ENCODE results near the gene IRX5.
A peak's percentile ranks its signal among the peaks of the same experiment; 100 is the strongest.

Gene IRX5

DNA sequence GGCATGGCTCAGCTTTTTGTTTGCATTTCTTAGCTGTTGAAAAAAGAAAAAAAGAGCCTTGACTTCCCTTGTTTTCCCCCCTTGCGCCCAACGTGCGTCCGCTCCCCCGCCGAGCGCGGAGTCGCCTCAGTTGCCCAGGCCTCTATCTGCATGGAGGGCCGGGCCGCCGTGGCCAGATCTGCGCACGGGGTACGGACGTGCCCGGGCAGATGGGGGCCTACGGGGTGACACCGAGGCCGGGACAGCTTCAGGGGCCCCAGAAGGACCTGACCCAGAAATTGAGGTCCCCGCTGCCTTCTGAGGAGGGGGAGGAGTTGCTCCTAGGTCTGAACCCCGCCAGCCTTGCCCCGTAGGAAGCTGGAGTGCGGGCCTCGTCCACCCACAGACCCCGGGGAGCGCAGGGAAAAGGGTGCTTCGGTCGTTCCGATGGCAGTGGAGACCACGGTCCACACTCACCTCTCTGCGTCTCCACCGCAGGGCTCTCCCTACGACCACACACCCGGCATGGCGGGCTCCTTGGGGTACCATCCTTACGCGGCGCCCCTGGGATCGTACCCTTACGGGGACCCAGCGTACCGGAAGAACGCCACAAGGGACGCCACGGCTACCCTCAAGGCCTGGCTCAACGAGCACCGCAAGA is 1.5 kb downstream of the IRX5 start:
- H3K27me3 ChIP-seq (replicated peaks; ENCODE audit: control insufficient read depth, insufficient read depth, low read length), result no peaks in the 10 kb centered on the region

DNA sequence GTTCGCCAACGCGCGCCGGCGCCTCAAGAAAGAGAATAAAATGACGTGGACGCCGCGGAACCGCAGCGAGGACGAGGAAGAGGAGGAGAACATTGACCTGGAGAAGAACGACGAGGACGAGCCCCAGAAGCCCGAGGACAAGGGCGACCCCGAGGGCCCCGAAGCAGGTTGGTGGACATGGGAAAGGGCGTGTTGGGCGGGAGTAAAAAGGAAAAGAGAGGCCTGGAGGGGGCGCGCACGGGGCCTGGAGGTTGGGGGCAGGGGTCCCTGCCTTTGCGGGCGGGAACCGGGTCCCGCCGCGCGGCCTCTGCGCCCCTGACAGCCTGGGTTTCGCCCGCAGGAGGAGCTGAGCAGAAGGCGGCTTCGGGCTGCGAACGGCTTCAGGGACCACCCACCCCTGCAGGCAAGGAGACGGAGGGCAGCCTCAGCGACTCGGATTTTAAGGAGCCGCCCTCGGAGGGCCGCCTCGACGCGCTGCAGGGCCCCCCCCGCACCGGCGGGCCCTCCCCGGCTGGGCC is 2.1 kb downstream of the IRX5 start:
- H3K9ac ChIP-seq (ENCODE audit: low read length), result peak overlapping the region; percentile 93
- DNase-seq (ENCODE audit: low read depth), result no peak
- no peaks in the 10 kb centered on the region for H3K9me3 ChIP-seq (ENCODE audit: control insufficient read depth, low read length)
- H3K4me1 ChIP-seq (ENCODE audit: control insufficient read depth, insufficient read depth, low read length), result peaks cover 11% of the 10 kb centered on the region
- peak overlapping the region; percentile 87 for H3K4me3 ChIP-seq (ENCODE audit: low read length)
- no peaks in the 10 kb centered on the region for H3K27me3 ChIP-seq (replicated peaks; ENCODE audit: control insufficient read depth, insufficient read depth, low read length)
- H3K36me3 ChIP-seq (ENCODE audit: control insufficient read depth, insufficient read depth, low read length, severe bottlenecking), result no peaks in the 10 kb centered on the region

More for the DNA sequence above, 1.5 kb downstream of the IRX5 start:
- H3K36me3 ChIP-seq (ENCODE audit: control insufficient read depth, insufficient read depth, low read length, severe bottlenecking), result no peaks in the 10 kb centered on the region
- DNase-seq (ENCODE audit: low read depth), result no peak
- no peaks in the 10 kb centered on the region for H3K9me3 ChIP-seq (ENCODE audit: control insufficient read depth, low read length)
- H3K4me3 ChIP-seq (ENCODE audit: low read length), result peak overlapping the region; percentile 87
- H3K9ac ChIP-seq (ENCODE audit: low read length), result peak overlapping the region; percentile 93
- peaks cover 9% of the 10 kb centered on the region for H3K4me1 ChIP-seq (ENCODE audit: control insufficient read depth, insufficient read depth, low read length)

DNA sequence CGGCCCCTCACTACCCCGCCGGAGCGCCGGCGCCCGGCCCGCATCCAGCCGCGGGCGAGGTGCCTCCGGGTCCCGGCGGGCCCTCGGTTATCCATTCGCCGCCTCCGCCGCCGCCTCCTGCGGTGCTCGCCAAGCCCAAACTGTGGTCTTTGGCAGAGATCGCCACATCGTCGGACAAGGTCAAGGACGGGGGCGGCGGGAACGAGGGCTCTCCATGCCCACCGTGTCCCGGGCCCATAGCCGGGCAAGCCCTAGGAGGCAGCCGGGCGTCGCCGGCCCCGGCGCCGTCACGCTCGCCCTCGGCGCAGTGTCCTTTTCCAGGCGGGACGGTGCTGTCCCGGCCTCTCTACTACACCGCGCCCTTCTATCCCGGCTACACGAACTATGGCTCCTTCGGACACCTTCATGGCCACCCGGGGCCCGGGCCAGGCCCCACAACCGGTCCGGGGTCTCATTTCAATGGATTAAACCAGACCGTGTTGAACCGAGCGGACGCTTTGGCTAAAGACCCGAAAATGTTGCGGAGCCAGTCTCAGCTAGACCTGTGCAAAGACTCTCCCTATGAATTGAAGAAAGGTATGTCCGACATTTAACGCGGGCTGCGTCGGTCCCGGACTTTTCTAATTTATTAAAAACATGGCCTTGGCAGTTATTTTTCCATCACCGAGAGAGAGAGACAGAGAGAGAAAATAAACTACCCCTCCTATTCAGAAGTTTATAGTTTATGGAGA is 2.8 kb downstream of the IRX5 start:
- peak overlapping the region; percentile 87 for H3K4me3 ChIP-seq (ENCODE audit: low read length)
- DNase-seq (ENCODE audit: low read depth), result no peak

DNA sequence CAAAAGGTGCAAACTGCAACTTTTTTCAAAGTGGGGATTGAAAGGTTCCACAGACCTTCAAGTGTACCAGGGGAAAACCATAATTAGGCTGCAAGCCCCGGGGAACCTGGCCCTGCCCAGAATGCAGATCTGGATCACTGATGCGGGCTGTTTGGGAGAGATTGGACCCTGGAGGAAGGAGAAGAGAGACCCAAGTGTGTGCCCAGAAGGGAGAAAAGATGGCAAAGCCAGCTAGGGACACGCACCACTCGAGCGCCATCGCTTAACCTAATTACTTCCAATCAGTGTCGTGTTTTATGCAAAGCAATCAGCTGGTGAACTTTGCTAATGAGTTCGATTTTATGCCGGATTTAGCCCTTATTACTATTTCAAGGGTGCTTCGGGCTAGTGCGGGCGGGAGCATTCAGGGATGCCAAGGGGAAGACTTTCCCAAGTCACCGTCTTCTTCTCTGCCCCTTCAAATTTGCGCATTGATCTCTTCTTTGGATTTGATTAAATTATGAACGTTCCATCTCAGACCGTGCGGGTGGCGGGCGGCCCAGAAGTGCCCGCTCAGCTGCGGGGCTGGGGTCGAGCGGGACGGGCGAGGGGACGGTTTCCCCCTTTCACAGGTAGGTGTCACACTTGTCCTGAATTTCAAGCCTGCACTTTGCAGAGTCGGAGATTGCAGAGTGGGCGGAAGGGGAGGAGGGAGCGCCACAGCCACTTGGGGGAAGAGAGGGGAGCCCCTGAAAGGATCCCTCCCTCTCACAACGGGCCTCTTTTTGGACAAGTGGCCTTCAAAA is 4.0 kb downstream of the IRX5 start:
- H3K4me1 ChIP-seq (ENCODE audit: control insufficient read depth, insufficient read depth, low read length), result peaks cover 16% of the 10 kb centered on the region
- H3K36me3 ChIP-seq (ENCODE audit: control insufficient read depth, insufficient read depth, low read length, severe bottlenecking), result no peaks in the 10 kb centered on the region
- DNase-seq (ENCODE audit: low read depth), result no peak
- peak overlapping the region; percentile 87 for H3K4me3 ChIP-seq (ENCODE audit: low read length)
- H3K27me3 ChIP-seq (replicated peaks; ENCODE audit: control insufficient read depth, insufficient read depth, low read length), result no peaks in the 10 kb centered on the region
- H3K9ac ChIP-seq (ENCODE audit: low read length), result peak overlapping the region; percentile 93
- H3K9me3 ChIP-seq (ENCODE audit: control insufficient read depth, low read length), result no peaks in the 10 kb centered on the region

More for the DNA sequence above, 2.8 kb downstream of the IRX5 start:
- Histone ChIP-seq H3K9me3 (ENCODE audit: control insufficient read depth, low read length) (no peaks in the 10 kb centered on the region), H3K4me1 (ENCODE audit: control insufficient read depth, insufficient read depth, low read length) (peaks cover 16% of the 10 kb centered on the region), H3K36me3 (ENCODE audit: control insufficient read depth, insufficient read depth, low read length, severe bottlenecking) (no peaks in the 10 kb centered on the region), H3K27me3 (replicated peaks; ENCODE audit: control insufficient read depth, insufficient read depth, low read length) (no peaks in the 10 kb centered on the region), H3K9ac (ENCODE audit: low read length) (peak overlapping the region; percentile 93)

DNA sequence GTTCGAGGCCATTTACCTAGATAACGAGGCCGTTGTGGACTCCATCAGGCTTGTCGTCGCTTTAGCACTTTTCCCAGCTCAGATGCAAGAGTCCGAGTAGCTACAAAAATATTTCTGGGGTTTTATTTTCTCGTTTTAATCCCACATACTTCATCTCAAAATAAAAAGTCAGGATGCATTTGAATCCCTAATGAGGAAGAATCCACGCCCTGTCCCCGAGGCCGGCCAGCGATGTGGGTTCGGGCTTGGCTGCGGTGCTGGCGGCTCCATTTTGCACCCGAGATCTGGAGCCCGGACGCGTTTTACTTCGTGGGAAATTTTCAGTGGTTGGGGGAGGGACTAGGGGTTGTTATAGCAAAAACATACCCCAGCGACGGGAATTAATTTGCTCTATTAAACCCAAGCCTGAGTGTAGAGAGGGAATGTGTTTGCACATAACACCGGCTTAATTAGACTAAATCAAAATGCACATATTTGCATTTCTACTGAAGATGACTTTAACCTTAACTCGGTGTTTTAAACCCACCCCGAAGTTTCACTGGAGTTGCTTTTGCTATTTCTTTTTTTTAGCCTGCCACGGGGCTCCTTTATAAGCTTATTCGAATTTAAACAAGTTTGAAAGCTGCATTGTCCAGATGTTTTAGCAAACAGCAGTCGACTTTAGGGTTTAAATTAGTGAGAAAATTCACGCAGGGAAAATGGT is 4.8 kb downstream of the IRX5 start:
- peaks cover 16% of the 10 kb centered on the region for H3K4me1 ChIP-seq (ENCODE audit: control insufficient read depth, insufficient read depth, low read length)
- no peaks in the 10 kb centered on the region for H3K9me3 ChIP-seq (ENCODE audit: control insufficient read depth, low read length)
- H3K9ac ChIP-seq (ENCODE audit: low read length), result peak overlapping the region; percentile 93
- DNase-seq (ENCODE audit: low read depth), result no peak
- H3K4me3 ChIP-seq (ENCODE audit: low read length), result peak overlapping the region; percentile 87
- no peaks in the 10 kb centered on the region for H3K36me3 ChIP-seq (ENCODE audit: control insufficient read depth, insufficient read depth, low read length, severe bottlenecking)
- H3K27me3 ChIP-seq (replicated peaks; ENCODE audit: control insufficient read depth, insufficient read depth, low read length), result no peaks in the 10 kb centered on the region

DNA sequence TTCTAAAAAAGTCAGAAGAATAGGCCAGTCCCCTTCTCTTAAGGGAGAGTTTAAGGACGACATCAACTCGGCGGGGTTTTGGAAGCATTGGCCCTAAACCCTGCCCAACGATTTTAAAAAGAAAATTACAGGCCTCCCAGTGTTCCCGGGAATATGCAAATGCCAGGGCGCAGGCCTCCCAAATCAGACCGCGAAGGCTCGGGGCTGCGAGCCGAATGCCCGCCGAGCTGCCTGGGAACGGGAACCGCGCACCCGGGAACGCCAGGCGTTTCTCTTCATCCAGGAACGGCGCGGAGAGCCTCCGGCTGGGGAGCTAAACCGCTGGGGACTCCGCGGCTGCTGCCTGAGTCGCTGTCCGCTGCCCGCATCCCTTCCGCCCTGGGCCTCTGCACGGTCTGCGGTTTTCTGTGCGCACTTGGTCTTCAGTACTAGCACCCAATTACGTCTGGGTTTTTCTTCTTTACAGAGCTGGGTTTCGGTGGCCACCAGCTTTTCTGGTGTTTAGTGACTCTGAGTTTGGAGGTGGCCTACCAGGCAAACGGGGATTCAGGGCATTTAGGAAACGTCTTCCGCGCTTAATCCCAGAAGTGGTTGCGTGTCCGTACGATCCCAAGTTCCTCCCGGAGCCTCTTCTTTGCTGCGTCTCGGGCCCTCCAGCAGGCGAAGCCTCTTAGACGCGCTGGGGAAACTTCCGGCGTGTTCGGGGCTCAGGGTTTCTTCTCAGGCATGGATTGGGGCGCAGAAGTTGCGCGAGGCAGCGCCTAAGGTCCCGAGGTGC is 5.7 kb downstream of the IRX5 start:
- DNase-seq (ENCODE audit: low read depth), result no peak
- H3K9me3 ChIP-seq (ENCODE audit: control insufficient read depth, low read length), result no peaks in the 10 kb centered on the region
- H3K9ac ChIP-seq (ENCODE audit: low read length), result peak overlapping the region; percentile 93
- H3K4me1 ChIP-seq (ENCODE audit: control insufficient read depth, insufficient read depth, low read length), result peaks cover 16% of the 10 kb centered on the region
- H3K27me3 ChIP-seq (replicated peaks; ENCODE audit: control insufficient read depth, insufficient read depth, low read length), result no peaks in the 10 kb centered on the region
- H3K36me3 ChIP-seq (ENCODE audit: control insufficient read depth, insufficient read depth, low read length, severe bottlenecking), result no peaks in the 10 kb centered on the region
- peak overlapping the region; percentile 87 for H3K4me3 ChIP-seq (ENCODE audit: low read length)

DNA sequence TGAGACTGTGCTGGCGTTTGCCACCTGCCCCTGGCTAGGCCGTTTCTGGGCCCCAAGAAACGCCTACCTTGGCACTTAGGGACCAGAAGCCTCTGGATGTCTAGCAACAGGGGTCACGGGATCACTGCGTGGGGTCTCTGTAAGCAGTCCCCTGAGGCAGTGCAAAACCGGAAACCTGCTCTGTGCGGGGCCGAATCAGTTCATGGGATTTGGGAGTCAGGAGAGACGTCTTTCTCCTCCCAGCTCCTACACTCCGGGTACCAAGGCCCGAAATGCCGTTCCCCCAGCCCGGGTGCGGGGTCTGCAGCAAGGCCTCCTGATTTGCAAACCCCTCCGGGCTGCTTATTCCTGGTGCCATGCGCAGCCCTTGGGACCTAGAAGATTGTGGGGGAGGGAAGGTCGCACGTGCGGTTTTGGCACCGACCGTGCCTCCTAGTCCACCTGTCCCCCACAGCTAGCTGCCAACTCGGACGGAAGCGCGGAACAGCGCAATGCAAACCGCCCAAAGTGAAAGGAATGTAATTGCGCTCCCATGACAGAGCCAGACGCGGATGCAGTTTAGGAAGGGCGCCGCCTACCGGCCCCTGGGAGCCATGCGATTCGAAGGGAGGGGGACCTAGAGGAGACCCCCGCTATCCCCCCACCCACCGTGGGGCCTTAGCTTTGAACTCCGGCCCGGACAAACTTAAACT is 6.5 kb downstream of the IRX5 start:
- peak; percentile 51 for DNase-seq (ENCODE audit: low read depth)
- peaks cover 16% of the 10 kb centered on the region for H3K4me1 ChIP-seq (ENCODE audit: control insufficient read depth, insufficient read depth, low read length)
- peak overlapping the region; percentile 93 for H3K9ac ChIP-seq (ENCODE audit: low read length)
- H3K9me3 ChIP-seq (ENCODE audit: control insufficient read depth, low read length), result no peaks in the 10 kb centered on the region
- H3K36me3 ChIP-seq (ENCODE audit: control insufficient read depth, insufficient read depth, low read length, severe bottlenecking), result no peaks in the 10 kb centered on the region
- no peaks in the 10 kb centered on the region for H3K27me3 ChIP-seq (replicated peaks; ENCODE audit: control insufficient read depth, insufficient read depth, low read length)
- peak overlapping the region; percentile 87 for H3K4me3 ChIP-seq (ENCODE audit: low read length)

DNA sequence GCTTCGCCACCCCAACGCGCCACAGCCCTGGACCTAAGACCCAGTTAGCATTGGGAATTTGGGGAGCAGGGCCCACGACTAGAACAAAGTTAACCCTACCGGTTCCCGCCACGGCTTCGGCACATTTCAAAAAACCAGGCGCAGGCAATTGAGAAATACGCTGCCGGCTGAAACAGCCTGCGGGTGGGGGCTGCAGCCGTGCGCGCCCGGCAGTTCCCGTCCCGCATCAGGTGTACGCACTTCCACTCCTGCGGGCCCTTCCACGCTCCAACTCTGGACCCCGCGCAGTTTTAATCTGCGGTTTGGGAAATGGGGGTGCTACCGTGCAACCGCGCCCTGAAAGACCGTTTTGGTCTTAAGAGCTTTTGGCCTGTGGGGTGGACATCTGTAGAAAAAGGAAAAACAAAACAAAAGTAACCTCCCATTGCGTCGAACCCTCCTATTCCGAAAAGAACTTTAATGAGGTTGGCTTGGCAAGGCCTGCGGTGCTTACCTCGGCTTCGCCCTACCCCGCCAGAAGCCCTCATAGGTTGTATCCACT is 7.1 kb downstream of the IRX5 start:
- Histone ChIP-seq H3K27me3 (replicated peaks; ENCODE audit: control insufficient read depth, insufficient read depth, low read length) (no peaks in the 10 kb centered on the region), H3K4me3 (ENCODE audit: low read length) (peak overlapping the region; percentile 87), H3K9me3 (ENCODE audit: control insufficient read depth, low read length) (no peaks in the 10 kb centered on the region), H3K4me1 (ENCODE audit: control insufficient read depth, insufficient read depth, low read length) (peaks cover 16% of the 10 kb centered on the region), H3K36me3 (ENCODE audit: control insufficient read depth, insufficient read depth, low read length, severe bottlenecking) (no peaks in the 10 kb centered on the region), H3K9ac (ENCODE audit: low read length) (peak overlapping the region; percentile 93)
- DNase-seq (ENCODE audit: low read depth), result no peak

DNA sequence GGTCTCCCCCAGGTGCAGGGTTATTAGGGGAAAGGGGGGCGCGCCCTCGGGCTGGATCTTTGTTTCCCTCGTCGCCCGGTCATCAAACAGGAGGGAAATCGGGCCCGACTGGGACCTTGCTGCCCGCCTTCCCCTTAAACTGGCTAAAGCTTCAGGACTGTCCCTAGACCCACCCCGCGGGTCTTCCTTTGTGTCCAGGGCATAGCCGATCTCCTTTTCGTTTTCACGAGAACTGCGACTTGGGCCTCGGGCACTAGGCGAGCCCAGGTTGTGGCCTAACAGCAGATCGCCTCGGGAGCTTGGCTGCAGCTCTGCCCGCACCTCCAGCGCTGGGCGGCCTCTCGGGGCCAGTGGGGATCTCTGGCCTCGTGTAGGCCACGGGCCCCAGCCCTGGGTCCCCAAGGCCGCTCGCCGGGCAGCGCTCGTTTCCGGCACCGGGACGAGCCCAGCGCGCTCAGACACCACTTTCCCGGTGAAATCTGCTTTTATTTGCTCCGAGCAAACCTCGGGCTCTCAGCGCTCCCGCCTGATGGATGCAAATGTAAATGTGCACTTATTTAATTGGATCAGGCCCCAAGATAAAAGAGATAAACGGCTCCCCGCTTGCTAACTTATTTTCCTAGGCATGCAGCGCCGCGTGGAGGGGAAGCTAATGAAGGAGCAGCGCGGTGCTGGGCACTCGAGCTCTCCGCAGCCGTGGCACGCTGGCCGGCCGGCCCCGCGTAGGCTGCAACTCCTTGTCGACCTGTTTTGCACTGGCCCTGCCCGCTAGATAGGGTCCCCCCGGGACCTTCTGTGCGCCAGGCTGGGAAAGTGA is 7.8 kb downstream of the IRX5 start:
- Histone ChIP-seq H3K9ac (ENCODE audit: low read length) (peak overlapping the region; percentile 93), H3K9me3 (ENCODE audit: control insufficient read depth, low read length) (no peaks in the 10 kb centered on the region), H3K36me3 (ENCODE audit: control insufficient read depth, insufficient read depth, low read length, severe bottlenecking) (no peaks in the 10 kb centered on the region), H3K27me3 (replicated peaks; ENCODE audit: control insufficient read depth, insufficient read depth, low read length) (no peaks in the 10 kb centered on the region), H3K4me3 (ENCODE audit: low read length) (peak overlapping the region; percentile 87), H3K4me1 (ENCODE audit: control insufficient read depth, insufficient read depth, low read length) (peaks cover 16% of the 10 kb centered on the region)
- DNase-seq (ENCODE audit: low read depth), result no peak
